HG03520 (cell line): ENCODE results near the gene HAPLN2.

Experiments
- ATAC-seq: cut with Tn5 transposase; IDR thresholded peaks from one replicate; pipeline ENCODE4 v1.9.1; 2021; ENCODE audit warnings: mild to moderate bottlenecking, moderate library complexity; ENCODE audit not compliant: unreplicated experiment

Gene HAPLN2

GRCh38 chr1:156660752-156661112 lies 41.5 kb downstream of the HAPLN2 start:
- no peak for ATAC-seq

GRCh38 chr1:156662005-156662799 lies 43.0 kb downstream of the HAPLN2 start:
- ATAC-seq, result no peak

DNA sequence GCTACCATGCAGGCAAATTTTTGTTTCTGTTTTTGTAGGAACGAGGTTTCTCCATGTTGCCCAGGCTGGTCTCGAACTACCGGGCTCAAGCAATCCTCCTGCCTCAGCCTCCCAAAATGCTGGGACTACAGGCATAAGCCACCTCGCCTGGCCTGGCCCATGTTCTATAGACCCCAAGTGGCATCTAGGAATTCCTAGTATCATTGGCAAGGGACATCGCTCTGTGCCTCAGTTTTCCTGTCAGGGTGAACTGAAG lies 43.5 kb downstream of the HAPLN2 start:
- ATAC-seq, result no peak

GRCh38 chr1:156663178-156663577 lies 44.0 kb downstream of the HAPLN2 start:
- ATAC-seq, result no peak

DNA sequence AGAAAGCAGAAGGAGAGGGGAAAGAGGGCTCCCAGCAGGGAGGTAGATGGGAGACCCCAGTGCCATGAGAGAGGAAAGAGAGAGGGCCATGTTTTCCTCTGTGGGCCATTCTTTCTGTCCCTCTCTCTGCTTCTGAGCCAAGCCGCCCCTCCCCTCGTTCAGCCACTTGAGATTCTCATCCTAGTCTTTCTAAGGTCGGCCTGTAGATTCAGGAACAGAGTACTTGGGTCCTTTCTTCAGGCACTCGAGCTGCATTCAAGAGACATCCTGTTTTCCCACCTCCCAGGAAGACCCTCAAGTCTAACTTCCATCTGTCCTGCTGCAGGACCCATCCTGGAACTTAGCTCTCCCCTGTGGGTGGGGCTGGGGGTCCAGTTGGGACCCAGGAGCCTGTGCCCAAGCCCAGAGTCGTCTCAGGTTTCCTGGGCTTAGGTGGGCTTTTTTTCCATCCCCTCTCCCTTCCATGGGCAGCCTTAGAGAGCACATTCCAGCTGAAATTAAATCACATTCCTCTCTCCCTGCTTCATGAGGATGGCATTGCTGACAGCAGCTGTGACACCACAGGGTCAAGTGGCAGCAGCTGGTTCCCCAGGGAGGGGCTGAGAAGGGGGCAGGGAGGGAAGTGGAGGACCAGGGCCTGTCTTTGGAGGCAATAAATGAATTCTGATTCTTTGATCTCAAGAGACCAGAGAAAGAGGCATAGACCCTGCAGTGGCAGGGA lies 45.0 kb downstream of the HAPLN2 start:
- ATAC-seq, result no peak

- ATAC-seq, result no peak
Observed at GRCh38 chr1:156664767-156665411, 45.7 kb downstream of the HAPLN2 start.

- no peak for ATAC-seq
Observed at GRCh38 chr1:156665539-156665938, 46.3 kb downstream of the HAPLN2 start.

DNA sequence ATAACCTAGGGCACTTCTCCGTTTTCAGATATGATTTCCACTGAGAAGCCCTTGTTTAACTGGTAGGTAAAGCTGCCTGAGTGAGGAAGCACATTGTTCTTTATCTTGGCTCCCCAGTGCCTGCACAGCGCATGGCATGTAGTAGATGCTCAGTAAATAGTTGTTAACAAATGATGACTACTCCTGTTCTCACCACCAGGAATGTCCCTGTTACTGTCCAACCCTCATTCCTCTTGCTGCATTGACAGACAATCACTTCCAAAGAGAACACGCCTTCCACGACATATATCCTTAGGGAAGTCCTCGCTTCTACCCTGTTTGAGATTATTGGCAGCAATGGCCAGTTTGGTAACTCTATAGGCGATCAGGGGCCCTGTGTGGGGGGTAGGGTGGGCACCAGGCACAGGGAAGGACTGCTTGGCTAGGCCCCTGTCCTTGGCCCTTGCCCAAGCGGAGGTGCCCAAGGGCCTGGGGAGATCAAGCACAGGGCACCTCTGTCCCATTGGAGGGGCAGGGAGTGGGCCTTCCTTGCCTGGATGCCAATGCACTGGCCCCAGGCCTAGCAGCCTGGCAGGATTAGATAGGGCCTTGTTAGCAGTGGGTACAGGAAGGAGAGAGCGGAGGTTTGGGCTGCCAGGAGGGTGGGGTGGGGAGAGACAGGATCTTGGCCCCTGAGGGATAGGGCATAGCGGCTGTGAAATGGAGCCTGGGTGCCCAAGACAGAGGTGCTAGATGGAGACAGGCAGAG lies 47.8 kb downstream of the HAPLN2 start:
- ATAC-seq, result no peak

DNA sequence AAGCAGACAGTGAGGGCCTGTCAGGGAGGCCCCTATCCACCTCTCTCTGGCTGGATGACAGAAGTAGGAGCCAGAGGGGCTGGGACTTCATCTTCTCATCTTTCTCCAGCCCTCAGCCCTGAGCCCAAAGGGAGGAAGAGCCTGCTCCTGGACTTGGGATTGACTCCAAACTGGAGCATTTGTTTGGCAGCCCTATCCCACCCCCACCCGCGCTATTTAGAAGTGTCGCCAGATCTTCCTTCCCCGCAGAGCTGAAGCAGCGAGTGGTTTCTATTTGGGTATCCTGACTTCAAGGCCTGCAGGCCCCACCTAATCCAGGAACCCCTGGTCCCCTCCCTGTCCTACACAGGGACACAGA lies 48.4 kb downstream of the HAPLN2 start:
- no peak for ATAC-seq

DNA sequence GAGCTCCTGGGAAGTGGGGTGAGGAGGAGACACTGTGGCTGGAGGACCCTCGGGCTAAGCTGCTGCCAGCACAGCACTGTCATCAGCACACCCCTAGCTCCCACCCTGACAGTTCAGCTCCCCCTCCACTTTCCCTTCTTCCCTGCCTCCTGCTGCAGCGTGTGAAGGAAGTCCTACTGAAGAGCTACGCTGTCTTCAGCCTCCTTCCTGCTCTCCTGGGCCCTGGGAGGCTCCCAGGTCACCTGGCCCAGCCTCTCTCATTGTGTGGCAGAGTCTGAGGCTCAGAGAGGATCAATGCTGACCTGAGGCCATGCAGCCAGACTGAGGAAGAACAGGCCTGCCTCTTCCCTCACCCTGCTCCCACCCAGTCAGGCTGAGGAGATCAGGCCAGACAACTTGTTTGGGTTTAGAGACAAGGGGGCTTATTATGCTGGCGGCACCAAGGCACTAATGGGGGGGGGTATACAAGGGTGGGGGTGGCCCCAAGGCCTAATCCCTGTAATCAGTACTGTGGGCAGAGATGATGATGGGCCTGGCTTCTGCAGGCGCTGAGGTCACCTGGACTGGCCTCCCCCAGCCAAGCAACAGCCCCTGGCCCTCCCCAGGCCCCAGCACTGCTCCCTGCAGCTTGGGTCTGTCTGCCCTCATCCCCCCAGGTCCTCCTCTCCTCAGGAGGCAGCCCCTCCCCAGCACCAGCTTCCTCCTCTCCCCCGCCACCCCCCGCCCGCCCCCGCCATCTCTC lies 48.9 kb downstream of the HAPLN2 start:
- ATAC-seq, result no peak

- ATAC-seq, result no peak
Observed at GRCh38 chr1:156668801-156669637, 49.8 kb downstream of the HAPLN2 start.

DNA sequence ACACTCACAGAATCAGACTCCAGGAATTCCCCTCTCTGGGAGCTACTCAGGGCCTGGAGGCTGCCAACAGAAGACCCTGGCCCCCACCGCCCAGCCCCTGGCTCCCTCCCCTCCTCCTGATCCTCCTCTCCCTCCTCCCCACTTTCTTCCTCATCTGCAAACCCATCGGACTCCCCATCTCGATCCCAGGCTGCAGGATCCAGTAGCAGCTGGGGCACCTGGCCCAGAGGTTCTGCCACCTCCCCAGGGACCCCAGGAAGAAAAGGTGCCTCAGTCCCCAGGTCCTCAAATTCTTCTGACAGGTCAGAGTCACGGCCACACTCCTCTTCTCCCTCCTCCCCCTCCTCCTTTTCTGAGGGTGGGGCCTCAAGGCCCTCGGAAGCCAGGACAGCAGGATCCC lies 50.6 kb downstream of the HAPLN2 start:
- no peak for ATAC-seq

- no peak for ATAC-seq
Observed at GRCh38 chr1:156670359-156670758, 51.1 kb downstream of the HAPLN2 start.

DNA sequence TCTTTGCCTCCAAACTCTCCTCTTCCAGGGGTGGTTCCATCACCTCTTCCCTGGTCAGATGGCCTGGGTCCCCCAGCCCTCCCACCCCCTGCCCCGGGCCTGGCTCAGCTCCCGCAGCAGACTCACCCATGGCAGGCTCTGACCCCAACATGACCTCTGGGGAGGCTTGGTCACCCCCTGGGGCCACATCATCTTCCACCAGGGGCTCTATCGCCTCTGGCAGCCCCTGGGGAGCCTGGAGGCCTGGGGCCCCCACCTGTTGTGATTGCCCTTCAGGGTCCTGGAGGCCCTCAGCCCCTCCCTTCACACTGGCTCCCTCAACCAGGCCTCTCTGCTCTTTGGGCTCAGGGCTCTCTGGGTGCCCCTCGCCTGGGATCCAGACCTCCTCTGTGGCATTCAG lies 51.6 kb downstream of the HAPLN2 start:
- ATAC-seq, result no peak

DNA sequence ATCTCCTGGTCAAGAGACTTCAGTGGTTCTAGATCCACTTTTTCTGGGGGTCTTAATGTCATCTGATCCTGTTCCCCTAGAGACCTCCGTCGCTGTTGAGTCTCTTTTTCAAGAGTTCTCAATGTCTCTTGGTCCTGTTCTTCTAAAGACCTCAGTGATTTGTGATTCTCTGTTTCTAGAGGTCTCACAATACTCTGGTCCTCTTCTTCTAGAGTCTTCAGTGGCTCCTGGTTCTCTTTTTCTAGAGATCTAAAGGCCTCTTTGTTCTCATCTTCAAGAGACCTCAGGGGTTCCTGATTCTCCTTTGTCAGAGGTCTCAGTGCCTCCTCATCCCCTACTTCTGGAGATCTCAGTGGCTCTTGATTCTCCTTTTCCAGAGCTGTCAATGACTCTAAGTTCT lies 52.6 kb downstream of the HAPLN2 start:
- no peak for ATAC-seq

DNA sequence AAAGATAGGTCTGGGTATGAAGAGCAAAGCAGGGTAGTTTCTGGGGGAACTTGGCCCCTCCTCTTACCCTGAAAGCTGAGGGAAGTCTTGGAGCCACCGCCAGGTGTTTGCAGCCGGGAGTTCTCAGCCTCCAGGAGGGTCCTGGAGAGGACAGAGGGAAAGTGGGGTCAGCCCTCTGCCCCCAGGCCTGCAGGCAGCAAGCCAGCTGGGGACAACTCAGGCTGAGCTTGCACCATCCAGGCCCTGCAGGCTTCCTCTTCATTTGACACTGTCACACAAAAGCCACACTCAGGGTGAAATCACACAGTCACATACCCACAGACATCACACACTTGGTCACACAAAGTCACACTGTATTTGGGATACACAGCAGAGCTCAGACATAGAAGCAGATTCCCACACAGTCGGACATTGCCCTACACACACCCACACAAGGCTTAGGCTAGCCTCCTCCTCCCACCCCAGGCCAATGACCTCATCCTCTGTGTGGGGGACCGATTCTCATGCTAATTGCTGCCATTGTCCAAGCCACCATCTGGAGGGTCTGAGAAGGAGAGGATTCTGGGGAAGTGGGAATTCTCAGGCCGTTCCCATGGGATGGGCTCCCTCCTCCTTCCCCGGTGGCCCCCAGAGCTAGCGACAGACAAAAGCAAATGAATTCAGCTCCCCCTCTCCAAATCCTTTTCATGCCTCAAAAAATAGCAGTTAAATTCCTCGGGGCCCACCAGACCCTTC lies 54.3 kb downstream of the HAPLN2 start:
- ATAC-seq, result no peak
